H1 (cell line): Measurements from ENCODE around the gene SEMA3G. TPM values are rescaled to one million over a fixed set of nuclear protein-coding genes. Genes with fewer than 3 reads are reported as not detected.

Experiments
- CTCF ChIA-PET: fragments of 300-600 bp; sonication (Branson Sonifier 250); formaldehyde crosslinking; loops from one replicate; lab custom pipeline; 2021; ENCODE audit not compliant: partially characterized antibody; lab: Charles Lee
- POLR2A ChIA-PET: fragments of 300-600 bp; sonication (Branson Sonifier 250); formaldehyde crosslinking; loops from one replicate; lab custom pipeline; 2021; ENCODE audit warnings: inconsistent platforms; ENCODE audit not compliant: partially characterized antibody; lab: Charles Lee
- DNase-seq, 2 experiments: peaks; one replicate each; pipeline versions ENCODE4 v3.0.0 to v3.0.0-alpha.2; 2010 to 2022; ENCODE audit warnings: low spot score in 2 of 2, low read depth in 1 of 2, mixed read lengths in 1 of 2
- FAIRE-seq: peaks from 2 replicates; lab custom pipeline; 2011; peaks lifted over from hg19 to GRCh38; lab: Jason Lieb, UNC
- H2AFZ ChIP-seq: 2 replicates; pipeline ENCODE4 v1.8.1; 2012; ENCODE audit warnings: low read length, inconsistent platforms
- H2AK5ac ChIP-seq: 2 replicates; pipeline ENCODE4 v1.6.1; 2013; ENCODE audit warnings: low read depth, low read length
- H2BK120ac ChIP-seq: replicated peaks from 2 replicates; pipeline ENCODE3; 2013; ENCODE audit warnings: low read depth, low read length, inconsistent platforms
- H2BK12ac ChIP-seq: 2 replicates; pipeline ENCODE4 v1.6.1; 2013; ENCODE audit warnings: low read depth, low read length
- H2BK15ac ChIP-seq: 2 replicates; pipeline ENCODE4 v1.6.1; 2013; ENCODE audit warnings: low read length
- H2BK20ac ChIP-seq: 2 replicates; pipeline ENCODE4 v1.6.1; 2013; ENCODE audit warnings: low read length
- H2BK5ac ChIP-seq: 2 replicates; pipeline ENCODE4 v1.6.1; 2013; ENCODE audit warnings: low read depth, low read length
- H3K14ac ChIP-seq: 2 replicates; pipeline ENCODE4 v1.6.1; 2013; ENCODE audit warnings: inconsistent platforms; ENCODE audit not compliant: insufficient read length
- H3K18ac ChIP-seq: 2 replicates; pipeline ENCODE4 v1.6.1; 2013; ENCODE audit warnings: low read length; ENCODE audit errors: extremely low read depth
- H3K23ac ChIP-seq: 2 replicates; pipeline ENCODE4 v1.6.1; 2013; ENCODE audit warnings: inconsistent platforms; ENCODE audit not compliant: insufficient read length
- H3K23me2 ChIP-seq: 2 replicates; pipeline ENCODE4 v1.6.1; 2013; ENCODE audit warnings: low read depth, low read length
- H3K27ac ChIP-seq: 2 replicates; pipeline ENCODE4 v1.6.1; 2011; ENCODE audit warnings: low read depth, low read length, inconsistent platforms
- H3K27me3 ChIP-seq, 4 experiments: replicated peaks in 1 of 4; 1 replicate in 1 of 4; 2 replicates in 3 of 4; pipeline versions ENCODE4 v1.6.1 to v1.8.1; 2011 to 2013; ENCODE audit warnings: low read length in 3 of 4, mild to moderate bottlenecking in 3 of 4, inconsistent platforms in 2 of 4, mixed read lengths in 2 of 4, moderate library complexity in 1 of 4; ENCODE audit not compliant: control insufficient read depth in 3 of 4, insufficient read depth in 3 of 4; ENCODE audit errors: extremely low read depth in 1 of 4
- H3K36me3 ChIP-seq, 4 experiments: 2 replicates each; pipeline versions ENCODE4 v1.6.1 to v1.8.1; 2011 to 2013; ENCODE audit warnings: mild to moderate bottlenecking in 4 of 4, low read length in 3 of 4, moderate library complexity in 2 of 4, control low read depth in 1 of 4, inconsistent platforms in 1 of 4; ENCODE audit not compliant: insufficient read depth in 4 of 4, control insufficient read depth in 2 of 4
- H3K4ac ChIP-seq: replicated peaks from 2 replicates; pipeline ENCODE3; 2013; ENCODE audit warnings: low read length, low read depth, mixed read lengths, inconsistent platforms; ENCODE audit not compliant: insufficient read length
- H3K4me1 ChIP-seq, 4 experiments: replicated peaks in 1 of 4; 1 replicate in 1 of 4; 2 replicates in 3 of 4; pipeline versions ENCODE4 v1.6.1 to v1.8.1; 2011 to 2013; ENCODE audit warnings: low read length in 3 of 4, inconsistent platforms in 2 of 4, mixed read lengths in 1 of 4; ENCODE audit not compliant: insufficient read depth in 4 of 4, control insufficient read depth in 3 of 4
- H3K4me2 ChIP-seq, 2 experiments: 2 replicates each; pipeline versions ENCODE4 v1.6.1 to v1.8.1; 2011 to 2013; ENCODE audit warnings: low read depth in 2 of 2, low read length in 2 of 2, control low read depth in 1 of 2, inconsistent platforms in 1 of 2, mild to moderate bottlenecking in 1 of 2; ENCODE audit not compliant: insufficient read depth in 1 of 2
- H3K4me3 ChIP-seq, 4 experiments: fragments of 200-600, 300-600 bp in 1 of 4; sonication (generic), shearing (Covaris generic), sonication (Bioruptor Twin) in 1 of 4; 2 replicates each; pipeline versions ENCODE4 v1.5.1 to v1.8.1; 2011 to 2016; ENCODE audit warnings: low read length in 4 of 4, low read depth in 3 of 4, control low read depth in 2 of 4, inconsistent platforms in 2 of 4, mild to moderate bottlenecking in 2 of 4, mixed read lengths in 1 of 4, moderate library complexity in 1 of 4; ENCODE audit not compliant: insufficient read depth in 2 of 4; ENCODE audit errors: extremely low read depth in 1 of 4
- H3K56ac ChIP-seq: replicated peaks from 2 replicates; pipeline ENCODE3; 2013; ENCODE audit warnings: low read depth, mild to moderate bottlenecking, mixed read lengths, low read length, inconsistent platforms; ENCODE audit not compliant: insufficient read length
- H3K79me1 ChIP-seq: 2 replicates; pipeline ENCODE4 v1.6.1; 2013; ENCODE audit warnings: low read depth, low read length, control low read depth
- H3K79me2 ChIP-seq, 2 experiments: 2 replicates each; pipeline versions ENCODE4 v1.6.1 to v1.8.1; 2012 to 2013; ENCODE audit warnings: low read length in 2 of 2, mild to moderate bottlenecking in 2 of 2, inconsistent platforms in 1 of 2; ENCODE audit not compliant: insufficient read depth in 2 of 2, control insufficient read depth in 1 of 2
- H3K9ac ChIP-seq, 4 experiments: replicated peaks in 1 of 4; 1 replicate in 1 of 4; 2 replicates in 3 of 4; pipeline versions ENCODE4 v1.6.1 to v1.8.1; 2011 to 2013; ENCODE audit warnings: low read depth in 3 of 4, low read length in 3 of 4, control low read depth in 2 of 4, mild to moderate bottlenecking in 2 of 4, moderate library complexity in 2 of 4, inconsistent platforms in 1 of 4; ENCODE audit errors: extremely low read depth in 1 of 4
- H3K9me3 ChIP-seq, 2 experiments: 2 replicates each; pipeline versions ENCODE4 v1.6.1 to v1.8.1; 2012 to 2013; ENCODE audit warnings: mild to moderate bottlenecking in 2 of 2, moderate library complexity in 2 of 2, control low read depth in 1 of 2, inconsistent platforms in 1 of 2, low read depth in 1 of 2, low read length in 1 of 2, mixed read lengths in 1 of 2; ENCODE audit not compliant: insufficient read depth in 2 of 2
- H4K20me1 ChIP-seq, 2 experiments: replicated peaks in 1 of 2; 2 replicates each; pipeline versions ENCODE3 to v1.8.1; 2011 to 2013; ENCODE audit warnings: inconsistent platforms in 2 of 2, low read length in 2 of 2, mild to moderate bottlenecking in 1 of 2; ENCODE audit not compliant: insufficient read depth in 2 of 2, control insufficient read depth in 1 of 2
- H4K5ac ChIP-seq: 2 replicates; pipeline ENCODE4 v1.6.1; 2013; ENCODE audit warnings: low read length, low read depth, mixed read lengths, inconsistent platforms; ENCODE audit not compliant: insufficient read length
- H4K8ac ChIP-seq: 2 replicates; pipeline ENCODE4 v1.8.0; 2013; ENCODE audit warnings: mild to moderate bottlenecking, moderate library complexity, low read length, inconsistent platforms; ENCODE audit not compliant: insufficient read depth; ENCODE audit errors: extremely low read depth
- H4K91ac ChIP-seq: replicated peaks from 2 replicates; pipeline ENCODE3; 2013; ENCODE audit warnings: low read length, mixed read lengths, inconsistent platforms; ENCODE audit not compliant: insufficient read length
- ATF3 ChIP-seq: IDR thresholded peaks from 2 replicates; pipeline ENCODE4 v1.6.1; 2011; ENCODE audit warnings: low read depth, mild to moderate bottlenecking, low read length; ENCODE audit not compliant: insufficient read depth
- BRCA1 ChIP-seq: IDR thresholded peaks from 2 replicates; pipeline ENCODE4 v1.6.1; 2012; ENCODE audit warnings: low read depth, low read length, improper control_type of control experiment
- E2F6 ChIP-seq: IDR thresholded peaks from 2 replicates; pipeline ENCODE4 v1.6.1; 2012; ENCODE audit warnings: inconsistent platforms
- GTF2F1 ChIP-seq: IDR thresholded peaks from 2 replicates; pipeline ENCODE4 v1.6.1; 2012; ENCODE audit warnings: low read depth, low read length, improper control_type of control experiment, borderline replicate concordance
- RBBP5 ChIP-seq: IDR thresholded peaks from 2 replicates; pipeline ENCODE4 v1.7.1; 2012; ENCODE audit warnings: low read depth, mild to moderate bottlenecking, inconsistent platforms, low read length, moderate library complexity, borderline replicate concordance
- SIRT6 ChIP-seq: IDR thresholded peaks from one replicate; pipeline ENCODE4 v1.7.1; 2012; ENCODE audit warnings: low read length, inconsistent platforms
- SIX5 ChIP-seq: IDR thresholded peaks from 2 replicates; pipeline ENCODE4 v1.6.1; 2011; ENCODE audit warnings: mild to moderate bottlenecking, low read depth, low read length
- WGBS, 2 experiments: shearing (Covaris generic) in 1 of 2; methylation state at CpG; one replicate each; pipeline versions ENCODE4 v1.1.6 to v1.1.7; 2013 to 2015; ENCODE audit warnings: low lambda C conversion rate in 2 of 2, mixed read lengths in 2 of 2, inconsistent platforms in 1 of 2, low coverage in 1 of 2, missing lambda C conversion rate in 1 of 2; ENCODE audit not compliant: insufficient replicate concordance in 2 of 2, insufficient coverage in 1 of 2, insufficient read length in 1 of 2; ENCODE audit errors: extremely low coverage in 1 of 2, missing lambda C conversion rate in 1 of 2; 5-methylcytosine and 5-hydroxymethylcytosine counted together
- polyA plus RNA-seq, 7 experiments: library from polyadenylated mRNA; depleted of rRNA in 3 of 7; stranded (reverse) in 5 of 7; unstranded in 2 of 7; fragments of >200 nt in 5 of 7; fragments of 200-250 nt in 2 of 7; gene quantifications; 1 replicate in 5 of 7; 2 replicates in 1 of 7; 4 replicates in 1 of 7; pipeline versions ENCODE4 v1.2.1 to v1.2.3, GENCODE V29; 2011 to 2013; ENCODE audit warnings: missing spikeins in 2 of 7, mixed read lengths in 2 of 7
- total RNA-seq: library from RNA; stranded (reverse); fragmentation: NEBNext Ultra II Directional; extraction: Animal tissue kit (Norgen Biotek cat#: 25700); gene quantifications from 2 replicates; pipeline ENCODE4 v1.2.1, GENCODE V29; 2021

Gene SEMA3G
- total and polyA plus RNA-seq, 2 of the 8 experiments (the other 6 are each of a cell fraction or from before 2014, with no cell fraction given) = 0.95 to 1.5 TPM

- Histone ChIP-seq H2BK120ac (peak overlapping the region; percentile 38), H2BK5ac (peak overlapping the region; percentile 67; the same call in 1 of the 2 replicates), H3K79me2 (peaks cover 0 to 22% of the 10 kb centered on the region in 2 experiments; a peak in 2 of 4 replicates), H3K23ac (no peak overlapping the region), H3K4me1 (peaks cover 0 to 30% (median 13%) of the 10 kb centered on the region in 4 experiments; a peak in 6 of 7 replicates), H3K14ac (no peak overlapping the region), H3K27me3 (no peaks in the 10 kb centered on the region), H2AFZ (peak overlapping the region; percentile 19), H3K23me2 (peaks cover 8% of the 10 kb centered on the region), H3K36me3 (peaks cover 12 to 19% (median 13%) of the 10 kb centered on the region in 4 experiments), H3K4me2 (peak overlapping the region; percentile 66 to 95), H3K56ac (no peak overlapping the region), H3K9ac (no peak overlapping the region; a peak in 1 of 7 replicates), H3K18ac (peak overlapping the region; percentile 42), H4K8ac (no peak overlapping the region), H2BK20ac (0 out of 2 replicates have a peak overlapping the region, but pooled peaks have one; percentile 80), H2BK12ac (peak overlapping the region; percentile 40), H3K9me3 (no peaks in the 10 kb centered on the region), H3K27ac (peak overlapping the region; percentile 1; the same call in 1 of the 2 replicates), H3K79me1 (no peaks in the 10 kb centered on the region; the same call in 1 of the 2 replicates), H3K4ac (peak overlapping the region; percentile 96), H4K20me1 (no peaks in the 10 kb centered on the region), H4K5ac (peak overlapping the region; percentile 5), H2AK5ac (peak overlapping the region; percentile 11; the same call in 1 of the 2 replicates), H2BK15ac (no peak overlapping the region), H3K4me3 (peak overlapping the region in 3 of 4 experiments; percentile 3 to 98 (median 34); a peak in 7 of 8 replicates), H4K91ac (peak overlapping the region; percentile 75)
- TF ChIP-seq E2F6 (no peak), ATF3 (no peak), SIRT6 (no peak), SIX5 (no peak), GTF2F1 (no peak), RBBP5 (no peak), BRCA1 (no peak)
- no peak for DNase-seq
- CTCF ChIA-PET = interaction anchor here (1.3 to 12.8 kb wide), 3 partner anchors 42 to 235 kb away, joined by 3 to 109 read pairs (median 5); no protein-coding TSS in a partner anchor
- no peak for FAIRE-seq
- 89% methylated on average over 11 of the region's 11 CpGs; no CpG with 5 or more reads in 1 of the 2 experiments for WGBS, 2 experiments
- POLR2A ChIA-PET = no interaction called here
Observed at GRCh38 chr3:52454938-52455282, 10.0 kb upstream of the SEMA3G start.
